SK-N-SH (cell line): Measurements from ENCODE around the gene RASA4B.
"Not testable (repeated sequence)": the region's sequence is repeated elsewhere in the genome, so short reads cannot be mapped to it uniquely, and the experiment has no call there.

ENCODE experiments used
- CTCF ChIP-seq: fragments of 200-600 bp; sonication (generic); IDR thresholded peaks from 2 replicates; pipeline ENCODE4 v1.6.1; 2017; ENCODE audit warnings: antibody characterized with exemption, mild to moderate bottlenecking, moderate library complexity
- EZH2phosphoT487 ChIP-seq: fragments of 200-600 bp; sonication (generic); IDR thresholded peaks from 2 replicates; pipeline ENCODE4 v1.6.1; 2017; ENCODE audit warnings: low read depth, mixed run types, mild to moderate bottlenecking, antibody characterized with exemption, moderate library complexity, borderline replicate concordance
- FOSL2 ChIP-seq: IDR thresholded peaks from 2 replicates; pipeline ENCODE4 v1.4.0; 2012; ENCODE audit warnings: low read depth, mild to moderate bottlenecking, moderate library complexity, borderline replicate concordance
- FOXM1 ChIP-seq: IDR thresholded peaks from 2 replicates; pipeline ENCODE4 v1.4.0; 2012; ENCODE audit warnings: low read depth, mild to moderate bottlenecking
- GABPA ChIP-seq: IDR thresholded peaks from 2 replicates; pipeline ENCODE4 v1.4.0; 2012; ENCODE audit warnings: low read depth, mild to moderate bottlenecking
- MAX ChIP-seq: IDR thresholded peaks from 2 replicates; pipeline ENCODE4 v1.4.0; 2012; ENCODE audit warnings: low read depth
- MEF2A ChIP-seq: IDR thresholded peaks from 2 replicates; pipeline ENCODE4 v1.4.0; 2012; ENCODE audit warnings: low read depth, borderline replicate concordance
- MXI1 ChIP-seq: IDR thresholded peaks from 2 replicates; pipeline ENCODE4 v1.6.1; 2012; ENCODE audit warnings: mild to moderate bottlenecking, low read depth, low read length, improper control_type of control experiment
- PBX3 ChIP-seq: IDR thresholded peaks from 2 replicates; pipeline ENCODE4; 2012
- POLR2AphosphoS5 ChIP-seq: IDR thresholded peaks from 2 replicates; pipeline ENCODE4 v1.6.1; 2012; ENCODE audit warnings: low read depth, low read length
- RCOR1 ChIP-seq: fragments of 150-350 bp; IDR thresholded peaks from 2 replicates; pipeline ENCODE4 v1.6.1; 2017; ENCODE audit warnings: antibody characterized with exemption, low read length
- TAF1 ChIP-seq: IDR thresholded peaks from 2 replicates; pipeline ENCODE4 v1.6.1; 2012; ENCODE audit warnings: low read depth, mild to moderate bottlenecking, low read length, moderate library complexity, borderline replicate concordance

GRCh38 chr7:102535062-102535615, 17.6 kb upstream of the RASA4B start:
- TF ChIP-seq CTCF, PBX3, GABPA, MXI1, FOXM1, EZH2phosphoT487, MAX, MEF2A, FOSL2, POLR2AphosphoS5, TAF1, RCOR1: not testable (repeated sequence)
